D721Med (cell line): ENCODE measurements around the gene KIAA1328.
A peak's percentile ranks its signal among the peaks of the same experiment; 100 is the strongest.

Source experiments
- DNase-seq: peaks from one replicate; pipeline ENCODE4 v3.0.0; 2011; ENCODE audit warnings: low spot score; ENCODE audit not compliant: insufficient read length
- FAIRE-seq: peaks from 2 replicates; lab custom pipeline; 2011; peaks lifted over from hg19 to GRCh38; lab: Jason Lieb, UNC
- TF ChIP-seq, protein P1 (sequence below): IDR thresholded peaks from 2 replicates; pipeline ENCODE4 v1.5.1; 2012; ENCODE audit warnings: mild to moderate bottlenecking, control low read depth; ENCODE audit not compliant: insufficient read depth; ENCODE audit errors: missing control alignments

Gene KIAA1328

DNA sequence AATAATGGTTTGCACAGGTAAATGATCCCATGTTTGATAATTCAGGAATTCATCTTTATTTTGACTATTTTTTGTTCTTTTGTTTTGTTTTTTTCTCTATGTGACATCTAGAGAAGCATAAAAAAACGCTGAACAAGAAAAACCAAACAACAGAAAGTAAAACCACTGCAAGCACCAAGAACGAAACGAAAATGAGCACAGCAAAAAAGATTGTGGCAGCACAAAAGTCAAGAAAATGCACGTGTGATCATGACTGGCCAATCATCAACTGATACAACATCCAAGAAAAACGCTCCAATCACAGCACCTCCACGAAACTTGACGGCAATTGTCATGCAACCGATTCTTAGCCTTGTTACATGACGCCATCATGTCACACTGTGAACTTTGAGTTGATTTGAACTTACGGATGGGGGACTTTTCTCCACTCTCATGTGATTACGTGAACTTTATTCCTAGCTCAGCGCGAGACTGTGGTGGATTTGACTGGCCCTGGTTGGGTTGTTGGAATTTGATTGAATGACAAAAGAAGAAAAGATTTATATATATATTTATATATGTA lies 417.9 kb downstream of the KIAA1328 start:
- TF ChIP-seq, protein P1, sequence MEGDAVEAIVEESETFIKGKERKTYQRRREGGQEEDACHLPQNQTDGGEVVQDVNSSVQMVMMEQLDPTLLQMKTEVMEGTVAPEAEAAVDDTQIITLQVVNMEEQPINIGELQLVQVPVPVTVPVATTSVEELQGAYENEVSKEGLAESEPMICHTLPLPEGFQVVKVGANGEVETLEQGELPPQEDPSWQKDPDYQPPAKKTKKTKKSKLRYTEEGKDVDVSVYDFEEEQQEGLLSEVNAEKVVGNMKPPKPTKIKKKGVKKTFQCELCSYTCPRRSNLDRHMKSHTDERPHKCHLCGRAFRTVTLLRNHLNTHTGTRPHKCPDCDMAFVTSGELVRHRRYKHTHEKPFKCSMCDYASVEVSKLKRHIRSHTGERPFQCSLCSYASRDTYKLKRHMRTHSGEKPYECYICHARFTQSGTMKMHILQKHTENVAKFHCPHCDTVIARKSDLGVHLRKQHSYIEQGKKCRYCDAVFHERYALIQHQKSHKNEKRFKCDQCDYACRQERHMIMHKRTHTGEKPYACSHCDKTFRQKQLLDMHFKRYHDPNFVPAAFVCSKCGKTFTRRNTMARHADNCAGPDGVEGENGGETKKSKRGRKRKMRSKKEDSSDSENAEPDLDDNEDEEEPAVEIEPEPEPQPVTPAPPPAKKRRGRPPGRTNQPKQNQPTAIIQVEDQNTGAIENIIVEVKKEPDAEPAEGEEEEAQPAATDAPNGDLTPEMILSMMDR, result no peak
- DNase-seq, result no peak
- FAIRE-seq, result peak; percentile 63

DNA sequence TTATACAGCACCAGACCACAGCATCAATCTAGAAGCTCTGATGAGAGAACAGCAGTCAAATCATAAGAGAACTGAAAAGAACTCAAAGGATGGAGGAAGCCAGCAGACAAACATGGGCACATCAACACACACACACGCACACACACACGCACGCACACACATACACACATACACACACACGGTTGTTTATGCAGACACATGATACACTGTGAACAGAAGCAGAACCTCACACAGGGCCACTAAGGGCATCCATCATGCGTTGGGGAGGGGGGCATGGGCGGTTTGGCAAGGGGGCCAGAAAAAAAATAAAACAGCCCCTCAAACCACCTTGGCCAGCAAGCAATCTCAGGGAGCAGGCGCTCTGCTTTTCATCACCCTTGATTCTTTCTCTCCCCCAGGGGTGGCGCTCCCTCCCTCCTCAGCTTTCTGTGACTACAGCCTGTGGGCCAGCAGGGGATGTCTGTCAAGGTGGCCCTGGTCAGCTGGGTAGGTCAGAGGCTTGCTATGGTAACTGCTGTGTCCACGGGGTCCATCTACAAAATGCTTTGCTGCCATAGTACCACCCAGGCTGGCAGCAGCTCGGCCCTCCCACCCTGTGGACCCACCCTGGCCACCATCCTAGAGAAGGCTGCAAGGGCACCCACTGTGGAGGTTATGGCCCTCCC lies 418.7 kb downstream of the KIAA1328 start:
- FAIRE-seq (no peak), DNase-seq (no peak)
- TF ChIP-seq, protein P1, result no peak

DNA sequence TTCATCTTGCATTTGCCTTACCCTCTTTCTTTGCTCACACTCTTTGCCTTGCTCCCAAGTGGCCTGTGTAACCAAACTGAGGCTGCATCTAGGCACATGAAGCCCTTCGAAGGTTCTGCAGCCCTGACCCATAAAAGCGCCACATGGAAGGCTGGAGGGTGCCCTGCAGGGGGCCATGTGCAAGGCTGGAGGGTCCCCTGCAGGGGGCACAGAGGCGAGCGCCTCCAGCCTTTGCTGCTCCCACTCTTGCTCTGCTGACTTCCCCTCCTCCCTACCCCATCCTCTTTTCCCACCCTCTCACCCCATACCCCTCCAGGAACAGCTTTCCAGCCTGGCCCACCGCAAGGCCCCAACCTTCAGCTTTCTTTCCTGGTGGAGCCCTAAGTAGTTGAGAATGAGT lies 419.4 kb downstream of the KIAA1328 start:
- DNase-seq (no peak), FAIRE-seq (no peak)
- TF ChIP-seq, protein P1, result no peak

DNA sequence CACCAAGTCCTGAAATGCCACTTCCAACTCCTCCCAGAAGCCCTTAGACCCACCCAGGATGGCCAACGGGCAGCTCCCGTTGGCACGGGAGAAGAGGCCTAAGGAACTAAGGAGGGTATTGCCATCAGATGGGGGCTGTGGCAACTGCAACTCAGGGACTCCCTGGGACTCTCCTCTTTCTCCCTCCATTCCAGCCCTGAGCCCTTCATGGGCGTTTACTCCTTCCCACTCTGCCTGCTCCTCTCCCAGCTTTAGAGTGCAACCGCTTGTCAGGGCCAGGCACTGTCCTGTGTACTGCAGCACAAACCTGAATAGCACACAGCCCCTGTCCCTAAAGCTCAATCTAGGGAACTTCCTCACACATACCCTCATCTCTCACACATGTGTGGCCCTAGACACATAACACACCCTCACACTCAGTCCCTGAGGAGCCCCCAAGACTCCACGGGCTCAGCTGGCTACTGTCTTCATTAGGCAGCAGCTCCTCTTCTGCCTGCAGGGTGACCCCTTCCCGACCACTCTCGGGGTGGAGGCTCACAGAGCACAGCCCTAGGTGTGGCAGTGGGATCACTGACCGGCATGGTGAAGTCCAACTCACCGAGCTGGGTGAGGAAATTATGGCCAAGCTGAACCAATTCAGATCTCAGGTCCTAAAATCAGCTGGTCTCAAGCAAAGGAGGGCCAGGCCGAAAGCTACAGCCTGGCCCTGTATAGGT lies 420.4 kb downstream of the KIAA1328 start:
- TF ChIP-seq, protein P1, result no peak
- DNase-seq (no peak), FAIRE-seq (no peak)

DNA sequence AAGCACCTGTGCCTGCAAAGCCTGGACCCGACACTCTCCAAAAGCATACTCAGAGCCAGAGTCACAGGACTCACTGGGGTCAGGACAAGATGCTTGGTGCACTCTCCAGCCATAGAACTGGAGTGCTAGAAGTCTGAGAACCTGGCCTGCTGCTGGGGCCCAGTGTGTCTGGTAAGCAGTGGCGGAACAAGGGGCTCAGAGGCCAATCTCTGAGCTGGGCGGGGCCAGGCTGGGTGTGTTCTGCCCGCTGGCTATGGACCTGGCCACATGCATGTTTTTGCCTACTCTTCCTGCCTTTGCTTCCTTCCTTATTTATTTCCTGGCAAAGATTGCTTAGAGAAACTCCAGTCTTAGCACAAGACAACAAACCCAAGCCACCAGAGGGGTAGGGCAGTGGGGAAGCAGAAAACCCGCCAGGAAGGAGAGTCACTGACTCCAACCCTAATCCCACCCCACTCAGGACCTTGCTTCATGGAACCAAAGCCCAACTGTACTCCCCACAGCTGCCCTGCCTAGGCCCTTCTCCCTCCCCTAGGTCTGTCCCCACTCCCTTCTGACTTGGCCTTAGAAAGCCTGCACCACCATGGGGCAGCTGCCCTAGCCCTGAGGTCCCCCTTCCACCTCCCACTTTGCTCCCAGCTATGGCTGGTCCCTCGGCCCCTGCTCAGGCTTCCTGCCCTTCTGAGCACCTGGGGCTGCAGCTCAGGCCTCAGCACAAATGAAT lies 421.1 kb downstream of the KIAA1328 start:
- FAIRE-seq (no peak), DNase-seq (no peak)
- TF ChIP-seq, protein P1, result no peak

DNA sequence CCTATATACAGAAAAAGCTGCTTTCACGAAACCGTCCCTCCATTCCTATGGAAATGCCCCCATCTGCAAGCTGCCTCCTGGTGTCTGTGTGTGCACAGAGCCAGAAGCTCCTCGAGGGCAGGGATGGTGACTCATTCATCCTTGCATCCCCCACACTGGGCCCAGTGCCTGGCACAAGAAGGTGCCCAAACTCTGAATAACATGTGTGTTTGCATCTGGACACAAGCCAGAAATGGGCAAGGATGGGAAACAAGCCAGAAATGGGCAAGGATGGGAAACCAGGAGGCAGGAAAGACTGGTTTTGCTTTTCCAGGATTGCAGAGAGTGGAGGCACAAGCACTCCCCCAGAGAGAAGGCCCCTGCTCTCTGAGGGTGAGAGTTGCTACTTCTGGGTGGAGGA lies 422.8 kb downstream of the KIAA1328 start:
- FAIRE-seq, result no peak
- DNase-seq, result no peak
- TF ChIP-seq, protein P1, result no peak
